GM12878 (cell line): ENCODE data around the gene BATF. TPM values are rescaled to one million over a fixed set of nuclear protein-coding genes. Genes with fewer than 3 reads are reported as not detected.

Experiments used
- CHD1 ChIP-seq: IDR thresholded peaks from 2 replicates; pipeline ENCODE4 v1.6.1; 2012; ENCODE audit warnings: low read depth, low read length, improper control_type of control experiment
- EED ChIP-seq: sonication (generic); IDR thresholded peaks from 2 replicates; pipeline ENCODE4 v1.6.1; 2016; ENCODE audit warnings: antibody characterized with exemption, low read depth
- FOXM1 ChIP-seq: IDR thresholded peaks from 2 replicates; pipeline ENCODE4 v1.6.1; 2012; ENCODE audit warnings: low read depth, mild to moderate bottlenecking, inconsistent platforms, low read length, moderate library complexity
- GABPA ChIP-seq: IDR thresholded peaks from 2 replicates; pipeline ENCODE4 v1.6.1; 2014; ENCODE audit warnings: antibody characterized with exemption, low read depth, mild to moderate bottlenecking, inconsistent platforms
- IKZF2 ChIP-seq, 2 experiments: fragments of 450-650 bp; IDR thresholded peaks; 2 replicates each; pipeline ENCODE4 v1.6.1; 2017; ENCODE audit warnings: mild to moderate bottlenecking in 2 of 2, moderate library complexity in 2 of 2
- KDM1A ChIP-seq: fragments of 200-600 bp; sonication (generic); IDR thresholded peaks from 2 replicates; pipeline ENCODE4 v1.6.1; 2016; ENCODE audit warnings: borderline replicate concordance
- LARP7 ChIP-seq: fragments of 450-650 bp; IDR thresholded peaks from 2 replicates; pipeline ENCODE4 v1.6.1; 2017; ENCODE audit warnings: mild to moderate bottlenecking
- MEF2B ChIP-seq: fragments of 450-650 bp; IDR thresholded peaks from 2 replicates; pipeline ENCODE4 v1.6.1; 2018; ENCODE audit warnings: mild to moderate bottlenecking, moderate library complexity; ENCODE audit not compliant: partially characterized antibody, poor library complexity, severe bottlenecking
- MYB ChIP-seq: fragments of 150-350 bp; IDR thresholded peaks from 2 replicates; pipeline ENCODE4 v1.6.1; 2014; ENCODE audit warnings: mild to moderate bottlenecking, low read depth, low read length, borderline replicate concordance
- NR2C1 ChIP-seq: fragments of 450-650 bp; IDR thresholded peaks from 2 replicates; pipeline ENCODE4 v1.6.1; 2017; ENCODE audit warnings: antibody characterized with exemption, mild to moderate bottlenecking, moderate library complexity
- PKNOX1 ChIP-seq: fragments of 450-650 bp; IDR thresholded peaks from 2 replicates; pipeline ENCODE4 v1.6.1; 2016; ENCODE audit warnings: mild to moderate bottlenecking
- POLR2AphosphoS2 ChIP-seq: IDR thresholded peaks from 2 replicates; pipeline ENCODE4 v1.6.1; 2011; ENCODE audit warnings: low read depth, mild to moderate bottlenecking, low read length, improper control_type of control experiment, moderate library complexity
- RAD21 ChIP-seq: IDR thresholded peaks from 2 replicates; pipeline ENCODE4 v1.6.1; 2011; ENCODE audit warnings: mild to moderate bottlenecking, low read depth, low read length, moderate library complexity; ENCODE audit not compliant: insufficient read depth
- SKIL ChIP-seq: fragments of 450-650 bp; IDR thresholded peaks from 2 replicates; pipeline ENCODE4 v1.6.1; 2017; ENCODE audit warnings: mild to moderate bottlenecking, low read depth, inconsistent platforms; ENCODE audit not compliant: poor library complexity, severe bottlenecking
- SP1 ChIP-seq: IDR thresholded peaks from one replicate; pipeline ENCODE4 v1.6.1; 2011; ENCODE audit warnings: low read depth, low read length
- STAT1 ChIP-seq: fragments of 450-650 bp; conservative IDR thresholded peaks from 2 replicates; pipeline ENCODE4 v1.6.1; 2014; ENCODE audit warnings: antibody characterized with exemption, mild to moderate bottlenecking
- WRNIP1 ChIP-seq: IDR thresholded peaks from 2 replicates; pipeline ENCODE4 v1.6.1; 2011; ENCODE audit warnings: low read depth, low read length, improper control_type of control experiment, borderline replicate concordance
- YY1 ChIP-seq: IDR thresholded peaks from 2 replicates; pipeline ENCODE4 v1.6.1; 2011; ENCODE audit warnings: low read depth, mild to moderate bottlenecking, low read length
- ZBED1 ChIP-seq: IDR thresholded peaks from 2 replicates; pipeline ENCODE4 v1.6.1; 2016; ENCODE audit warnings: borderline replicate concordance
- ZNF207 ChIP-seq: fragments of 450-650 bp; IDR thresholded peaks from 2 replicates; pipeline ENCODE4 v1.6.1; 2014; ENCODE audit warnings: antibody characterized with exemption, mild to moderate bottlenecking, borderline replicate concordance
- ZNF24 ChIP-seq: fragments of 450-650 bp; IDR thresholded peaks from 2 replicates; pipeline ENCODE4 v1.6.1; 2017; ENCODE audit warnings: antibody characterized with exemption, mild to moderate bottlenecking
- polyA plus RNA-seq, 11 experiments: library from polyadenylated mRNA; depleted of rRNA in 4 of 11; unstranded in 6 of 11; stranded (reverse) in 5 of 11; fragments of >200 nt; fragmentation: Nextera tagmentation in 4 of 11; fragmentation: Illumina TruSeq in 1 of 11; extraction: Ambion mirVana in 4 of 11; extraction: Trizol in 1 of 11; gene quantifications; 1 replicate in 1 of 11; 2 replicates in 10 of 11; pipeline versions ENCODE4 v1.2.1 to v1.2.3, GENCODE V29; 2011 to 2016; ENCODE audit warnings: inconsistent platforms in 2 of 11, missing spikeins in 2 of 11, low read depth in 1 of 11
- total RNA-seq, 4 experiments: library from RNA; depleted of rRNA in 3 of 4; stranded (reverse); fragments of >200 nt in 3 of 4; fragmentation: Illumina TruSeq in 1 of 4; extraction: Trizol in 1 of 4; gene quantifications; 2 replicates each; pipeline versions ENCODE4 v1.2.1 to v1.2.3, GENCODE V29; 2013 to 2021
- TF ChIP-seq, protein P1 (sequence below): fragments of 450-650 bp; IDR thresholded peaks from 2 replicates; pipeline ENCODE4 v1.6.1; 2017; ENCODE audit warnings: mild to moderate bottlenecking, moderate library complexity
- TF ChIP-seq, protein P2 (sequence below): fragments of 450-650 bp; conservative IDR thresholded peaks from 2 replicates; pipeline ENCODE4 v1.6.1; 2017; ENCODE audit warnings: mild to moderate bottlenecking, moderate library complexity

Gene BATF
- total and polyA plus RNA-seq, 10 of the 15 experiments (the other 5 are each of a cell fraction or from before 2014, with no cell fraction given), result 10.0 to 154 (median 103) TPM

- peak; percentile 43; the same call in 1 of the 2 replicates for TF ChIP-seq LARP7
- no peak for TF ChIP-seq SP1
- TF ChIP-seq, protein P1, sequence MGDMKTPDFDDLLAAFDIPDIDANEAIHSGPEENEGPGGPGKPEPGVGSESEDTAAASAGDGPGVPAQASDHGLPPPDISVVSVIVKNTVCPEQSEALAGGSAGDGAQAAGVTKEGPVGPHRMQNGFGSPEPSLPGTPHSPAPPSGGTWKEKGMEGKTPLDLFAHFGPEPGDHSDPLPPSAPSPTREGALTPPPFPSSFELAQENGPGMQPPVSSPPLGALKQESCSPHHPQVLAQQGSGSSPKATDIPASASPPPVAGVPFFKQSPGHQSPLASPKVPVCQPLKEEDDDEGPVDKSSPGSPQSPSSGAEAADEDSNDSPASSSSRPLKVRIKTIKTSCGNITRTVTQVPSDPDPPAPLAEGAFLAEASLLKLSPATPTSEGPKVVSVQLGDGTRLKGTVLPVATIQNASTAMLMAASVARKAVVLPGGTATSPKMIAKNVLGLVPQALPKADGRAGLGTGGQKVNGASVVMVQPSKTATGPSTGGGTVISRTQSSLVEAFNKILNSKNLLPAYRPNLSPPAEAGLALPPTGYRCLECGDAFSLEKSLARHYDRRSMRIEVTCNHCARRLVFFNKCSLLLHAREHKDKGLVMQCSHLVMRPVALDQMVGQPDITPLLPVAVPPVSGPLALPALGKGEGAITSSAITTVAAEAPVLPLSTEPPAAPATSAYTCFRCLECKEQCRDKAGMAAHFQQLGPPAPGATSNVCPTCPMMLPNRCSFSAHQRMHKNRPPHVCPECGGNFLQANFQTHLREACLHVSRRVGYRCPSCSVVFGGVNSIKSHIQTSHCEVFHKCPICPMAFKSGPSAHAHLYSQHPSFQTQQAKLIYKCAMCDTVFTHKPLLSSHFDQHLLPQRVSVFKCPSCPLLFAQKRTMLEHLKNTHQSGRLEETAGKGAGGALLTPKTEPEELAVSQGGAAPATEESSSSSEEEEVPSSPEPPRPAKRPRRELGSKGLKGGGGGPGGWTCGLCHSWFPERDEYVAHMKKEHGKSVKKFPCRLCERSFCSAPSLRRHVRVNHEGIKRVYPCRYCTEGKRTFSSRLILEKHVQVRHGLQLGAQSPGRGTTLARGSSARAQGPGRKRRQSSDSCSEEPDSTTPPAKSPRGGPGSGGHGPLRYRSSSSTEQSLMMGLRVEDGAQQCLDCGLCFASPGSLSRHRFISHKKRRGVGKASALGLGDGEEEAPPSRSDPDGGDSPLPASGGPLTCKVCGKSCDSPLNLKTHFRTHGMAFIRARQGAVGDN, result peak; percentile 78
- TF ChIP-seq SKIL, result peak; percentile 54
- TF ChIP-seq, protein P2, sequence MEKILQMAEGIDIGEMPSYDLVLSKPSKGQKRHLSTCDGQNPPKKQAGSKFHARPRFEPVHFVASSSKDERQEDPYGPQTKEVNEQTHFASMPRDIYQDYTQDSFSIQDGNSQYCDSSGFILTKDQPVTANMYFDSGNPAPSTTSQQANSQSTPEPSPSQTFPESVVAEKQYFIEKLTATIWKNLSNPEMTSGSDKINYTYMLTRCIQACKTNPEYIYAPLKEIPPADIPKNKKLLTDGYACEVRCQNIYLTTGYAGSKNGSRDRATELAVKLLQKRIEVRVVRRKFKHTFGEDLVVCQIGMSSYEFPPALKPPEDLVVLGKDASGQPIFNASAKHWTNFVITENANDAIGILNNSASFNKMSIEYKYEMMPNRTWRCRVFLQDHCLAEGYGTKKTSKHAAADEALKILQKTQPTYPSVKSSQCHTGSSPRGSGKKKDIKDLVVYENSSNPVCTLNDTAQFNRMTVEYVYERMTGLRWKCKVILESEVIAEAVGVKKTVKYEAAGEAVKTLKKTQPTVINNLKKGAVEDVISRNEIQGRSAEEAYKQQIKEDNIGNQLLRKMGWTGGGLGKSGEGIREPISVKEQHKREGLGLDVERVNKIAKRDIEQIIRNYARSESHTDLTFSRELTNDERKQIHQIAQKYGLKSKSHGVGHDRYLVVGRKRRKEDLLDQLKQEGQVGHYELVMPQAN, result peak; percentile 58; the same call in 1 of the 2 replicates
- TF ChIP-seq NR2C1, result 0 out of 2 replicates have a peak, but pooled peaks have one; percentile 16
- peak; percentile 81; the same call in 1 of the 2 replicates for TF ChIP-seq WRNIP1
- no peak for TF ChIP-seq STAT1
- 0 out of 2 replicates have a peak, but pooled peaks have one; percentile 26 for TF ChIP-seq KDM1A
- peak in 1 of 2 experiments; percentile 49; a peak in 2 of 4 replicates for TF ChIP-seq IKZF2 (IDR thresholded peaks at IDR 0.05)
- TF ChIP-seq ZNF24, result 0 out of 2 replicates have a peak, but pooled peaks have one; percentile 17
- TF ChIP-seq GABPA, result no peak
- TF ChIP-seq RAD21, result peak; percentile 74
- TF ChIP-seq CHD1, result no peak
- peak; percentile 32; the same call in 1 of the 2 replicates for TF ChIP-seq FOXM1
- TF ChIP-seq PKNOX1, result peak; percentile 54; the same call in 1 of the 2 replicates
- TF ChIP-seq YY1, result peak; percentile 54; the same call in 1 of the 2 replicates
- no peak for TF ChIP-seq MYB
- no peak; the same call in 1 of the 2 replicates for TF ChIP-seq ZBED1
- no peak for TF ChIP-seq POLR2AphosphoS2
- no peak for TF ChIP-seq ZNF207
- no peak for TF ChIP-seq MEF2B
- TF ChIP-seq EED, result 0 out of 2 replicates have a peak, but pooled peaks have one; percentile 24
These were observed 3.6 kb upstream of the BATF start (continued) for GRCh38 chr14:75518625-75519024.
